Breast epithelium (tissue), 3 donors: ENCODE data around the gene GPC5.

Experiments
- POLR2A ChIP-seq: fragments of 450-650 bp; IDR thresholded peaks from one replicate; pipeline ENCODE4 v1.6.1; 2016; ENCODE audit warnings: antibody characterized with exemption, mild to moderate bottlenecking, moderate library complexity
- POLR2AphosphoS5 ChIP-seq, 3 donors: sonication (generic); formaldehyde crosslinking; IDR thresholded peaks; one replicate each; pipeline ENCODE4 v1.6.1; 2017; ENCODE audit warnings: antibody characterized with exemption in 3 of 3
- TF ChIP-seq, protein P1 (sequence below), 3 donors: fragments of 450-650 bp; IDR thresholded peaks; one replicate each; pipeline ENCODE4 v1.5.1; 2016 to 2017; ENCODE audit warnings: antibody characterized with exemption in 3 of 3, mild to moderate bottlenecking in 3 of 3, moderate library complexity in 3 of 3

GRCh38 chr13:92781965-92782690, 1383.7 kb downstream of the GPC5 start:
- TF ChIP-seq, protein P1, sequence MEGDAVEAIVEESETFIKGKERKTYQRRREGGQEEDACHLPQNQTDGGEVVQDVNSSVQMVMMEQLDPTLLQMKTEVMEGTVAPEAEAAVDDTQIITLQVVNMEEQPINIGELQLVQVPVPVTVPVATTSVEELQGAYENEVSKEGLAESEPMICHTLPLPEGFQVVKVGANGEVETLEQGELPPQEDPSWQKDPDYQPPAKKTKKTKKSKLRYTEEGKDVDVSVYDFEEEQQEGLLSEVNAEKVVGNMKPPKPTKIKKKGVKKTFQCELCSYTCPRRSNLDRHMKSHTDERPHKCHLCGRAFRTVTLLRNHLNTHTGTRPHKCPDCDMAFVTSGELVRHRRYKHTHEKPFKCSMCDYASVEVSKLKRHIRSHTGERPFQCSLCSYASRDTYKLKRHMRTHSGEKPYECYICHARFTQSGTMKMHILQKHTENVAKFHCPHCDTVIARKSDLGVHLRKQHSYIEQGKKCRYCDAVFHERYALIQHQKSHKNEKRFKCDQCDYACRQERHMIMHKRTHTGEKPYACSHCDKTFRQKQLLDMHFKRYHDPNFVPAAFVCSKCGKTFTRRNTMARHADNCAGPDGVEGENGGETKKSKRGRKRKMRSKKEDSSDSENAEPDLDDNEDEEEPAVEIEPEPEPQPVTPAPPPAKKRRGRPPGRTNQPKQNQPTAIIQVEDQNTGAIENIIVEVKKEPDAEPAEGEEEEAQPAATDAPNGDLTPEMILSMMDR (IDR thresholded peaks at IDR 0.05): no peak
- TF ChIP-seq POLR2AphosphoS5 (IDR thresholded peaks at IDR 0.05) (no peak), POLR2A (no peak)
